Embryonic facial prominence (tissue), 1 donor: ENCODE data around the gene NWD2.
"Not testable (repeated sequence)": the region's sequence is repeated elsewhere in the genome, so short reads cannot be mapped to it uniquely, and the experiment has no call there.

Experiments used
- DNase-seq: peaks from one replicate; pipeline ENCODE4 v3.0.0-alpha.2; 2016; ENCODE audit errors: extremely low spot score

The NWD2 gene

GRCh38 chr4:37244583-37245390 lies at the start of gene NWD2:
Gene NWD2 (plus strand): TSS chr4:37244743. CDS start chr4:37245068, 325 bp downstream.
- peak; percentile 14 for DNase-seq

- no peak for DNase-seq
Measured at GRCh38 chr4:37197899-37198298, 46.6 kb upstream of the NWD2 start.

GRCh38 chr4:37204740-37205139 lies 39.8 kb upstream of the NWD2 start:
- not testable (repeated sequence) for DNase-seq

GRCh38 chr4:37216209-37216608 lies 28.3 kb upstream of the NWD2 start:
- no peak for DNase-seq

- DNase-seq: no peak
Measured at GRCh38 chr4:37219242-37219641, 25.3 kb upstream of the NWD2 start.

- DNase-seq: no peak
Measured at GRCh38 chr4:37219990-37220389, 24.6 kb upstream of the NWD2 start.

GRCh38 chr4:37220685-37221084 lies 23.9 kb upstream of the NWD2 start:
- DNase-seq: no peak

GRCh38 chr4:37223732-37224131 lies 20.8 kb upstream of the NWD2 start:
- DNase-seq: no peak

- no peak for DNase-seq
Measured at GRCh38 chr4:37224854-37225253, 19.7 kb upstream of the NWD2 start.

GRCh38 chr4:37225778-37226177 lies 18.8 kb upstream of the NWD2 start:
- no peak for DNase-seq

GRCh38 chr4:37232315-37232714 lies 12.2 kb upstream of the NWD2 start:
- no peak for DNase-seq

GRCh38 chr4:37236165-37236564 lies 8.4 kb upstream of the NWD2 start:
- no peak for DNase-seq

GRCh38 chr4:37241647-37242046 lies 2.9 kb upstream of the NWD2 start:
- no peak for DNase-seq

- no peak for DNase-seq
Measured at GRCh38 chr4:37243051-37243450, 1.5 kb upstream of the NWD2 start.

- DNase-seq: no peak
Measured at GRCh38 chr4:37243722-37244582, 591 bp upstream of the NWD2 start.

GRCh38 chr4:37245391-37245954 lies 930 bp downstream of the NWD2 start:
- no peak for DNase-seq

- no peak for DNase-seq
Measured at GRCh38 chr4:37246891-37247290, 2.3 kb downstream of the NWD2 start.

- no peak for DNase-seq
Measured at GRCh38 chr4:37258221-37258620, 13.7 kb downstream of the NWD2 start.

GRCh38 chr4:37268319-37268718 lies 23.8 kb downstream of the NWD2 start:
- no peak for DNase-seq

GRCh38 chr4:37279121-37279520 lies 34.6 kb downstream of the NWD2 start:
- no peak for DNase-seq

GRCh38 chr4:37279894-37280592 lies 35.5 kb downstream of the NWD2 start:
- no peak for DNase-seq

GRCh38 chr4:37299468-37299867 lies 54.9 kb downstream of the NWD2 start:
- no peak for DNase-seq
